ENCODE results near the gene MAD1L1. TPM values are rescaled to one million over a fixed set of nuclear protein-coding genes. Genes with fewer than 3 reads are reported as not detected.

The MAD1L1 gene
- total RNA-seq, 1 experiment from 2014 or later: 43.8 TPM

- Mint-ChIP-seq H3K9me3 (no peaks in the 10 kb centered on the region), H3K27me3 (ENCODE audit: low read depth) (no peaks in the 10 kb centered on the region), H3K4me3 (no peak overlapping the region), H3K4me1 (no peaks in the 10 kb centered on the region), H3K27ac (no peak overlapping the region), H3K36me3 (no peaks in the 10 kb centered on the region)
- CTCF ChIA-PET: interaction anchor here (0.8 kb wide), 1 partner anchor 39 kb away, joined by 5 read pairs; no protein-coding TSS in a partner anchor
- no peak for ATAC-seq
- TF ChIP-seq TP53 (CRISPR knock-in tag; IDR thresholded peaks at IDR 0.05) (no peak), RELA (CRISPR knock-in tag; IDR thresholded peaks at IDR 0.05; ENCODE audit: borderline replicate concordance) (no peak), NR1H2 (CRISPR knock-in tag; IDR thresholded peaks at IDR 0.05) (no peak), ZNF219 (CRISPR knock-in tag; IDR thresholded peaks at IDR 0.05; ENCODE audit: borderline replicate concordance) (no peak), NFE2L1 (CRISPR knock-in tag; IDR thresholded peaks at IDR 0.05) (no peak), NFYB (CRISPR knock-in tag; conservative IDR thresholded peaks at IDR 0.05; ENCODE audit: low read depth) (no peak), SMAD4 (CRISPR knock-in tag; IDR thresholded peaks at IDR 0.05) (no peak), ZNF281 (CRISPR knock-in tag; IDR thresholded peaks at IDR 0.05) (no peak), MAX (CRISPR knock-in tag; IDR thresholded peaks at IDR 0.05) (no peak), ESRRA (CRISPR knock-in tag; IDR thresholded peaks at IDR 0.05; ENCODE audit: borderline replicate concordance) (no peak), JUN (CRISPR knock-in tag; IDR thresholded peaks at IDR 0.05) (no peak), MYBL2 (CRISPR knock-in tag; IDR thresholded peaks at IDR 0.05) (no peak), ZNF121 (CRISPR knock-in tag; IDR thresholded peaks at IDR 0.05) (no peak), EMX1 (CRISPR knock-in tag; IDR thresholded peaks at IDR 0.05) (no peak), ZNF416 (CRISPR knock-in tag; IDR thresholded peaks at IDR 0.05) (no peak)
- DNase-seq (ENCODE audit: low spot score): peak; percentile 8
- POLR2A ChIA-PET: no interaction called here
These were observed 388.3 kb downstream of the MAD1L1 start for GRCh38 chr7:1844336-1844950.

GRCh38 chr7:1843921-1844335 is 388.8 kb downstream of the MAD1L1 start:
- Mint-ChIP-seq H3K4me3 (no peak overlapping the region), H3K9me3 (no peaks in the 10 kb centered on the region), H3K36me3 (no peaks in the 10 kb centered on the region), H3K27me3 (ENCODE audit: low read depth) (no peaks in the 10 kb centered on the region), H3K27ac (no peak overlapping the region), H3K4me1 (no peaks in the 10 kb centered on the region)
- ChIA-PET CTCF (interaction anchor here (0.8 kb wide), 1 partner anchor 40 kb away, joined by 5 read pairs; no protein-coding TSS in a partner anchor), POLR2A (no interaction called here)
- no peak for ATAC-seq
- peak; percentile 6 for DNase-seq (ENCODE audit: low spot score)
- TF ChIP-seq, protein P1, sequence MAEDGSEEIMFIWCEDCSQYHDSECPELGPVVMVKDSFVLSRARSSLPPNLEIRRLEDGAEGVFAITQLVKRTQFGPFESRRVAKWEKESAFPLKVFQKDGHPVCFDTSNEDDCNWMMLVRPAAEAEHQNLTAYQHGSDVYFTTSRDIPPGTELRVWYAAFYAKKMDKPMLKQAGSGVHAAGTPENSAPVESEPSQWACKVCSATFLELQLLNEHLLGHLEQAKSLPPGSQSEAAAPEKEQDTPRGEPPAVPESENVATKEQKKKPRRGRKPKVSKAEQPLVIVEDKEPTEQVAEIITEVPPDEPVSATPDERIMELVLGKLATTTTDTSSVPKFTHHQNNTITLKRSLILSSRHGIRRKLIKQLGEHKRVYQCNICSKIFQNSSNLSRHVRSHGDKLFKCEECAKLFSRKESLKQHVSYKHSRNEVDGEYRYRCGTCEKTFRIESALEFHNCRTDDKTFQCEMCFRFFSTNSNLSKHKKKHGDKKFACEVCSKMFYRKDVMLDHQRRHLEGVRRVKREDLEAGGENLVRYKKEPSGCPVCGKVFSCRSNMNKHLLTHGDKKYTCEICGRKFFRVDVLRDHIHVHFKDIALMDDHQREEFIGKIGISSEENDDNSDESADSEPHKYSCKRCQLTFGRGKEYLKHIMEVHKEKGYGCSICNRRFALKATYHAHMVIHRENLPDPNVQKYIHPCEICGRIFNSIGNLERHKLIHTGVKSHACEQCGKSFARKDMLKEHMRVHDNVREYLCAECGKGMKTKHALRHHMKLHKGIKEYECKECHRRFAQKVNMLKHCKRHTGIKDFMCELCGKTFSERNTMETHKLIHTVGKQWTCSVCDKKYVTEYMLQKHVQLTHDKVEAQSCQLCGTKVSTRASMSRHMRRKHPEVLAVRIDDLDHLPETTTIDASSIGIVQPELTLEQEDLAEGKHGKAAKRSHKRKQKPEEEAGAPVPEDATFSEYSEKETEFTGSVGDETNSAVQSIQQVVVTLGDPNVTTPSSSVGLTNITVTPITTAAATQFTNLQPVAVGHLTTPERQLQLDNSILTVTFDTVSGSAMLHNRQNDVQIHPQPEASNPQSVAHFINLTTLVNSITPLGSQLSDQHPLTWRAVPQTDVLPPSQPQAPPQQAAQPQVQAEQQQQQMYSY (CRISPR knock-in tag; IDR thresholded peaks at IDR 0.05): no peak
- no peak for TF ChIP-seq NR1H2 (CRISPR knock-in tag; IDR thresholded peaks at IDR 0.05)
- no peak for TF ChIP-seq GRHL2 (CRISPR knock-in tag; IDR thresholded peaks at IDR 0.05; ENCODE audit: insufficient replicate concordance, severe bottlenecking)
- no peak for TF ChIP-seq FOXJ3 (CRISPR knock-in tag; IDR thresholded peaks at IDR 0.05; ENCODE audit: borderline replicate concordance)
